Activated CD4-positive, alpha-beta T cell treated with anti-CD3 and anti-CD28 coated beads, Interleukin-2, amount 50 U/mL, for 1 hour (primary cell): ENCODE data around the gene BGN.

Experiments used
- DNase-seq: peaks from one replicate; pipeline ENCODE4 v3.0.0-alpha.2; 2020

Gene BGN

GRCh38 chrX:153494541-153495361 lies at the start of gene BGN:
Gene BGN (plus strand): TSS chrX:153494980. CDS start chrX:153504632, 9,652 bp downstream.
- no peak for DNase-seq

- no peak for DNase-seq
Observed at GRCh38 chrX:153445106-153445855, 49.5 kb upstream of the BGN start.

GRCh38 chrX:153445856-153446635 lies 48.7 kb upstream of the BGN start, which contains the start of gene TREX2:
Gene TREX2 (minus strand): TSS chrX:153446056. CDS start chrX:153445430, 626 bp downstream.
- no peak for DNase-seq

- DNase-seq, result no peak
Observed at GRCh38 chrX:153446636-153446936, 48.2 kb upstream of the BGN start.

- DNase-seq, result no peak
Observed at GRCh38 chrX:153446950-153447580, 47.7 kb upstream of the BGN start.

- no peak for DNase-seq
Observed at GRCh38 chrX:153447581-153447960, 47.2 kb upstream of the BGN start.

- no peak for DNase-seq
Observed at GRCh38 chrX:153448556-153449367, 46.0 kb upstream of the BGN start.

- no peak for DNase-seq
Observed at GRCh38 chrX:153449368-153450113, 45.2 kb upstream of the BGN start.

GRCh38 chrX:153450114-153450948 lies 44.4 kb upstream of the BGN start:
- no peak for DNase-seq

- DNase-seq, result no peak
Observed at GRCh38 chrX:153450949-153451277, 43.9 kb upstream of the BGN start.

GRCh38 chrX:153454901-153455550 lies 39.8 kb upstream of the BGN start:
- DNase-seq, result no peak

- DNase-seq, result no peak
Observed at GRCh38 chrX:153455571-153455970, 39.2 kb upstream of the BGN start.

- DNase-seq, result no peak
Observed at GRCh38 chrX:153456161-153456560, 38.6 kb upstream of the BGN start.

- no peak for DNase-seq
Observed at GRCh38 chrX:153456704-153457103, 38.1 kb upstream of the BGN start.

GRCh38 chrX:153457136-153457825 lies 37.5 kb upstream of the BGN start:
- no peak for DNase-seq

- no peak for DNase-seq
Observed at GRCh38 chrX:153457827-153458466, 36.8 kb upstream of the BGN start.

GRCh38 chrX:153458476-153458875 lies 36.3 kb upstream of the BGN start:
- no peak for DNase-seq

- DNase-seq, result no peak
Observed at GRCh38 chrX:153459986-153460385, 34.8 kb upstream of the BGN start.

GRCh38 chrX:153460826-153461225 lies 34.0 kb upstream of the BGN start:
- DNase-seq, result peak; percentile 53
